ENCODE results near the gene ERC1.

ERC1 gene

DNA sequence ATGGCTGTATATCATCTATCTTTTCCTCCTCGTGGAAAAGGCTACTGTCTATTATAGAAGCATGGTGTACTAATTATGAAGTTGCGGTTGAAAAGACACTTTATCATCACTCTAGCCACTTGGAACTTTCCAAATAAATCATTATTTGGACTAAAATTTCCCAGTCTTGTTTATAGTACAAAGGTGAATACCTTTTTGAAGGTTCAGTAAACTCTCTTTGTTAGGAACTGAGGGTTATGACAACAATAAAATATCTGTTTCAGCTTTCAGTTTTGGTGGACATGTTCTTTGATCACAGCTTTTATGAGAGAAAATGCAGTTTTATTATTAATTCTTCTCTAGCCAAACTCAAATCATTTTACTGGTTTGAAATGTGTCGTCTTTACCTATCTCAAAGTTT lies 386.7 kb downstream of the ERC1 start:
- no peak overlapping the region for H3K4me3 ChIP-seq (ENCODE audit: low read depth, low read length)
- no peak for TF ChIP-seq CTCF (IDR thresholded peaks at IDR 0.05; ENCODE audit: low read depth, low read length)

DNA sequence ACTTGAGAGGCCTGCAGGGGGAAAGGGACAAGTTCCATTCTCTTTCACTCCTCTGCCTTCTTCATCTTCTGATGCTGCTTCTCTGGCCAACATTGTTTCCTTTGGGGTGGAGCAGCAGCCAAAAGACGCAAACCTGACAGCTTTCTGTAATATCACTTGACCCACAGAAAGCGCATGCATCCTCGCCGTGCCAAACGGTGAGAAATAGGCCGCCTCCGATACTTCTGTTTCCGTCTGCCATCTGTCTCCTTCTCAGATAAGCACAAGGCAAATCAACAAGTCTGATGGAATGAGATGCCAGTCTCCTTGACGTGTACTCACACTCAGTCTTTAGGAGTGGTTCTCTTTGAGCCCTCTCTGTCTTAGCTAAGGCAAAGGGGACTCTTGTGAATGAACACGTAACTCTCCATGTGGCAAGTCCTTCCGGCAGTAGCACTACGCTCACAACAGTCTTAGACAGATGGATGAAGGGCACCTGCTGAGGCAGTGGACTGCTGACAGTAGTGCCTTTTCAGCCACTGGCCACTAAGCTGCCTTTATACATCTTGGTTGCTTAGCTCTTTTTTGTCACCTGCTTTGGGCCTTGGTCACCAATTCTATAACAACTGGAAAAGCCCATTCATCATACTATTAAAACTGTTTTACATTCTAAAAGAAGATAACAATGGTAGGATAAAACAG lies 389.3 kb downstream of the ERC1 start:
- TF ChIP-seq CTCF (IDR thresholded peaks at IDR 0.05; ENCODE audit: low read depth, low read length), result no peak
- no peak overlapping the region for H3K4me3 ChIP-seq (ENCODE audit: low read depth, low read length)

- no peak for TF ChIP-seq CTCF (IDR thresholded peaks at IDR 0.05; ENCODE audit: low read depth, low read length)
- H3K4me3 ChIP-seq (ENCODE audit: low read depth, low read length), result no peak overlapping the region
These were observed 391.1 kb downstream of the ERC1 start for GRCh38 chr12:1382151-1382550.

GRCh38 chr12:1382826-1383225 lies 391.8 kb downstream of the ERC1 start:
- TF ChIP-seq CTCF (IDR thresholded peaks at IDR 0.05; ENCODE audit: low read depth, low read length), result no peak
- H3K4me3 ChIP-seq (ENCODE audit: low read depth, low read length), result no peak overlapping the region

DNA sequence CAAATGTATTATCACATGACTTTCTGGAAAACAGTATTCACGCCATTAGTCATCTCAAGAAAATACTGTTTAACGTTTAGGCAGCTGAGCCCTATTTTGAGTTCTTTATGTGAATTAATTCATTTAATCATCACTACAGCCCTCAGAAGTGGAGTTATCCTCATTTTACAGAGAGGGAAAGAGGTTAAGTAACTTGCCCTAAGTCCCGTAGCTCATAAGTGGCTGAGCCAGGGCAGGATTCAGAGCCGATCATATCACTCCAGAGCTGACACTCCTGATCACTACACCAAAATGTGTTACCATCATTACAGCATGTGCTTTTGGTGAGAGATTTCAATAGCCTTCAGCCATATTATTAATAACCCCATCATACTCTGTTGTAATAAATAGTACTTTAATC lies 392.7 kb downstream of the ERC1 start:
- no peak overlapping the region for H3K4me3 ChIP-seq (ENCODE audit: low read depth, low read length)
- TF ChIP-seq CTCF (IDR thresholded peaks at IDR 0.05; ENCODE audit: low read depth, low read length), result no peak

- no peak for TF ChIP-seq CTCF (IDR thresholded peaks at IDR 0.05; ENCODE audit: low read depth, low read length)
- no peak overlapping the region for H3K4me3 ChIP-seq (ENCODE audit: low read depth, low read length)
These were observed 393.9 kb downstream of the ERC1 start for GRCh38 chr12:1384910-1385309.

DNA sequence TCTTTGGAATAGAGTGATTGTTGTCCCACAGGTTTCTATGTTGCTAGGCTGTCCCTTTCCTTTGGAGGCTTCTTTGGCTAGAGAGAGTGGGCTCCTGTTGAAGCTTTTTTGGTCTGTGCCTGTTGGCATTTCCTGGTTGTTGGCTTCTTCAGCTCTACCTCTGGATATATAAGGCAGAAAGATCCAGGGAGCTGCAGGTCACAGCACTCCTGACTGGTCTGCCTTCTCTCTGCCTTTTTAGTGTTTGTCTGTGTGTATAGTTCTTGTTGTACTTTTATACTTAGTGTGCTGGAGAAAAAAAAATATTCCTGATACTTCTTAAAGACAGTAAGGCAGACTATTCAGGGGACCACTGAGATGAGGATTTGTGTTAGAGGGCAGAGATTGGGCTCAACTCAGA lies 400.7 kb downstream of the ERC1 start:
- TF ChIP-seq CTCF (IDR thresholded peaks at IDR 0.05; ENCODE audit: low read depth, low read length), result no peak
- H3K4me3 ChIP-seq (ENCODE audit: low read depth, low read length), result no peak overlapping the region
